ENCODE data around the gene ZC2HC1C. TPM values are rescaled to one million over a fixed set of nuclear protein-coding genes. Genes with fewer than 3 reads are reported as not detected.

ZC2HC1C gene
- total RNA-seq, 1 experiment from 2014 or later: 1.3 TPM

DNA sequence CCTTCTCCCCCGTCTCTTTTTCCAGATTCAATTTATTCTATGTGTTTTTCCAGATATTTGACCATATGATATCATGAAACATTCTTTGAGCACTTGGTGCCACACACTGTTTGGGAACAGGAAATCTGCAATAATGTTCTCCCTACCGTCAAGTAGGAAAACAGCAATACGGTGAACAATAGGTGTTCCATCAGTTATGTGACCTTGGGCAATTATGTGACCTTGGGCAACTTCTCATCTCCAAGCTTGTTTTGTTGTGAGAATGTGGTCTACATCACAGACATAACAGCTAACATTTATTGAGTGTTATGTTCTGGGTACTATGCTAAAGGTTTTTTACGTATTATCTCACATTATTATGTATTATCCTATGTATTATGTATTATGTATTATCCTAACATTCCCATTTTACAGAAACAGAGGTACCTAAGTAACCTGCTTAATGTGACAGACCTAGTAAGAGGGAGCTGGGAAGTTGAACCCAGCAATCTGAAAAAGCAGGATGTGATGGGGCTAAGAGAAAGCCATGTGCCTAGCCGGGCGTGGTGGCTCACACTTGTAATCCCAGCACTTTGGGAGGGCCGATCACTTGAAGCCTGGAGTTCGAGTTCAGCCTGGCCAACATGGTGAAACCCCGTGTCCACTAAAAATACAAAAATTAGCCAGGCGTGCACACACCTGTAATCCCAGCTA, 58.6 kb downstream of the ZC2HC1C start:
- H3K9me3 Mint-ChIP-seq (ENCODE audit: unreplicated experiment): no peaks in the 10 kb centered on the region
- peaks cover 43% of the 10 kb centered on the region for H3K4me1 Mint-ChIP-seq (ENCODE audit: insufficient read depth, unreplicated experiment)
- H3K36me3 Mint-ChIP-seq (ENCODE audit: insufficient read depth, unreplicated experiment): peaks cover 64% of the 10 kb centered on the region
- ChIA-PET POLR2A (interaction anchor here (0.6 to 11.5 kb wide), 22 partner anchors 9 to 533 kb away, joined by 3 to 274 read pairs (median 4); partner anchors contain the start of genes ACYP1, ERG28, FOS and TMED10), CTCF (interaction anchor here (0.6 to 5.2 kb wide), 5 partner anchors 125 to 433 kb away, joined by 3 to 192 read pairs (median 6); no protein-coding TSS in a partner anchor)
- intact Hi-C loops (cut with micrococcal nuclease): loop anchor here (10.0 kb wide), 2 partner anchors 357 to 517 kb away; no protein-coding TSS in a partner anchor
- peak overlapping the region; percentile 72 for H3K4me3 Mint-ChIP-seq (ENCODE audit: unreplicated experiment)
- no TSS peak for BruUV-seq (replicated peaks)
- DNase-seq (ENCODE audit: unreplicated experiment): no peak
- peak overlapping the region; percentile 99 for H3K27ac Mint-ChIP-seq (ENCODE audit: low read depth, unreplicated experiment)
- TF ChIP-seq, protein P1, sequence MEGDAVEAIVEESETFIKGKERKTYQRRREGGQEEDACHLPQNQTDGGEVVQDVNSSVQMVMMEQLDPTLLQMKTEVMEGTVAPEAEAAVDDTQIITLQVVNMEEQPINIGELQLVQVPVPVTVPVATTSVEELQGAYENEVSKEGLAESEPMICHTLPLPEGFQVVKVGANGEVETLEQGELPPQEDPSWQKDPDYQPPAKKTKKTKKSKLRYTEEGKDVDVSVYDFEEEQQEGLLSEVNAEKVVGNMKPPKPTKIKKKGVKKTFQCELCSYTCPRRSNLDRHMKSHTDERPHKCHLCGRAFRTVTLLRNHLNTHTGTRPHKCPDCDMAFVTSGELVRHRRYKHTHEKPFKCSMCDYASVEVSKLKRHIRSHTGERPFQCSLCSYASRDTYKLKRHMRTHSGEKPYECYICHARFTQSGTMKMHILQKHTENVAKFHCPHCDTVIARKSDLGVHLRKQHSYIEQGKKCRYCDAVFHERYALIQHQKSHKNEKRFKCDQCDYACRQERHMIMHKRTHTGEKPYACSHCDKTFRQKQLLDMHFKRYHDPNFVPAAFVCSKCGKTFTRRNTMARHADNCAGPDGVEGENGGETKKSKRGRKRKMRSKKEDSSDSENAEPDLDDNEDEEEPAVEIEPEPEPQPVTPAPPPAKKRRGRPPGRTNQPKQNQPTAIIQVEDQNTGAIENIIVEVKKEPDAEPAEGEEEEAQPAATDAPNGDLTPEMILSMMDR (IDR thresholded peaks at IDR 0.05; ENCODE audit: unreplicated experiment): no peak
- H3K27me3 Mint-ChIP-seq (ENCODE audit: insufficient read depth, unreplicated experiment): no peaks in the 10 kb centered on the region

DNA sequence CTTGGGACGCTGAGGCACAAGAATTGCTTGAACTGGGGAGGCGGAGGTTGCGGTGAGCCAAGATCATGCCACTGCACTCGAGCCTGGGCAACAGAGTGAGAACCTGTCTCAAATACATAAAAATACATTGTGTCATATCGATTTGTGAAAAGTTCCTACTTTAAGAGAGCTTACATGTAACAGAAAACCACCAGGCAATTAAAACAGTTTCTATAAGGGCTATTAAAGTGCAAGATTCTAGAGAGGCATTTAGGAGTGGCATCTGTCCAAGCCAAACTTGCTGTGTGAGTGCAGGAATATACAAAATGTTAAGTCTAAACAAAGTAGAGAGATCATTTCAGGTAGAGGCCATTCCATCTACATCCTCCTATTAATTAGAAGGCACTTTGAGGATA, 59.2 kb downstream of the ZC2HC1C start:
- Mint-ChIP-seq H3K27ac (ENCODE audit: low read depth, unreplicated experiment) (peak overlapping the region; percentile 99), H3K36me3 (ENCODE audit: insufficient read depth, unreplicated experiment) (peaks cover 68% of the 10 kb centered on the region), H3K9me3 (ENCODE audit: unreplicated experiment) (no peaks in the 10 kb centered on the region), H3K4me1 (ENCODE audit: insufficient read depth, unreplicated experiment) (peaks cover 43% of the 10 kb centered on the region), H3K27me3 (ENCODE audit: insufficient read depth, unreplicated experiment) (no peaks in the 10 kb centered on the region), H3K4me3 (ENCODE audit: unreplicated experiment) (peak overlapping the region; percentile 72)
- POLR2A ChIA-PET: interaction anchor here (0.6 to 11.5 kb wide), 15 partner anchors 8 to 432 kb away, joined by 3 to 274 read pairs (median 4); partner anchors contain the start of genes ACYP1, FOS, TMED10 and ZC2HC1C
- TF ChIP-seq, protein P1 (IDR thresholded peaks at IDR 0.05; ENCODE audit: unreplicated experiment): no peak
- intact Hi-C loops (cut with micrococcal nuclease): loop anchor here (10.0 kb wide), 2 partner anchors 356 to 516 kb away; no protein-coding TSS in a partner anchor
- CTCF ChIA-PET: interaction anchor here (0.6 to 5.2 kb wide), 6 partner anchors 12 to 433 kb away, joined by 3 to 192 read pairs (median 10); no protein-coding TSS in a partner anchor
- no peak for DNase-seq (ENCODE audit: unreplicated experiment)
- BruUV-seq (replicated peaks): no TSS peak

Other genes starting within 250 kb of the ZC2HC1C start
- not detected in 2 replicates for gene PROX2, start 193.5 kb upstream of the ZC2HC1C start, total RNA-seq (2022)
- 114 and 139 TPM in 2 replicates for gene DLST, start 187.7 kb upstream of the ZC2HC1C start, total RNA-seq (2022)
- gene RPS6KL1, start 146.4 kb upstream of the ZC2HC1C start, total RNA-seq (2022): 8.8 and 12.3 TPM in 2 replicates
- 1.3 and 2.1 TPM in 2 replicates for gene PGF, start 114.0 kb upstream of the ZC2HC1C start, total RNA-seq (2022)
- gene EIF2B2, start 66.7 kb upstream of the ZC2HC1C start, total RNA-seq (2022): 53.8 and 57.9 TPM in 2 replicates
- gene MLH3, start 18.2 kb upstream of the ZC2HC1C start, total RNA-seq (2022): 28.2 and 29.9 TPM in 2 replicates
- 11.7 and 19.9 TPM in 2 replicates for gene ACYP1, start 5.6 kb upstream of the ZC2HC1C start, total RNA-seq (2022)
- gene NEK9, start 57.4 kb downstream of the ZC2HC1C start, total RNA-seq (2022): 112 and 113 TPM in 2 replicates
- gene TMED10, start 107.0 kb downstream of the ZC2HC1C start, total RNA-seq (2022): 454 and 526 TPM in 2 replicates
- gene FOS, start 209.2 kb downstream of the ZC2HC1C start, total RNA-seq (2022): 73.1 and 139 TPM in 2 replicates

Data from MCF 10A (cell line).